B cell (primary cell): ENCODE measurements around the gene BAHCC1. TPM values are rescaled to one million over a fixed set of nuclear protein-coding genes. Genes with fewer than 3 reads are reported as not detected.
A peak's percentile ranks its signal among the peaks of the same experiment; 100 is the strongest.

Source experiments
- ATAC-seq: fragments of 200-7000 bp; cut with Tn5 transposase; one replicate; pipeline ENCODE4 v1.10.0; 2021; ENCODE audit warnings: low read depth, mild to moderate bottlenecking, moderate number of reproducible peaks, moderate library complexity
- CTCF ChIA-PET: fragments of 350-600 bp; sonication (Branson Sonifier 250); formaldehyde crosslinking; loops from one replicate; lab custom pipeline; 2021; ENCODE audit warnings: antibody characterized with exemption, inconsistent platforms; lab: Charles Lee
- POLR2A ChIA-PET: fragments of 350-600 bp; sonication (Branson Sonifier 250); formaldehyde crosslinking; loops from one replicate; lab custom pipeline; 2021; ENCODE audit warnings: antibody characterized with exemption; lab: Charles Lee
- DNase-seq: peaks from one replicate; pipeline ENCODE4 v3.0.0; 2013
- H2AFZ ChIP-seq: 2 replicates; pipeline ENCODE4 v1.6.1; 2012; ENCODE audit warnings: mild to moderate bottlenecking, low read depth, low read length; ENCODE audit not compliant: insufficient read depth, poor library complexity, severe bottlenecking
- H3K27ac ChIP-seq, 2 donors: 1 replicate in 1 of 2; 2 replicates in 1 of 2; pipeline ENCODE4 v1.5.1; 2012 to 2013; ENCODE audit warnings: low read length in 2 of 2, mild to moderate bottlenecking in 2 of 2, moderate library complexity in 1 of 2
- H3K27me3 ChIP-seq, 4 experiments: fragments of 200-600 bp in 1 of 4; sonication (generic) in 1 of 4; replicated peaks in 1 of 4; 1 replicate in 2 of 4; 2 replicates in 2 of 4; pipeline versions ENCODE4 v1.6.1 to v1.7.0; 2013 to 2016; ENCODE audit warnings: low read length in 3 of 4, mild to moderate bottlenecking in 2 of 4, mixed read lengths in 1 of 4, moderate library complexity in 1 of 4; ENCODE audit not compliant: insufficient read depth in 4 of 4, control insufficient read depth in 3 of 4; ENCODE audit errors: control extremely low read depth in 1 of 4
- H3K36me3 ChIP-seq, 2 experiments: replicated peaks in 1 of 2; 1 replicate in 1 of 2; 2 replicates in 1 of 2; pipeline versions ENCODE4 v1.6.1 to v1.7.1; 2013; ENCODE audit warnings: low read length in 1 of 2; ENCODE audit not compliant: insufficient read depth in 2 of 2, control insufficient read depth in 1 of 2; ENCODE audit errors: control extremely low read depth in 1 of 2, extremely low read depth in 1 of 2
- H3K4me1 ChIP-seq, 2 donors: fragments of 200-600 bp in 1 of 2; sonication (generic) in 1 of 2; 1 replicate in 1 of 2; 2 replicates in 1 of 2; pipeline versions ENCODE4 v1.5.1 to v1.6.1; 2013 to 2017; ENCODE audit warnings: low read length in 2 of 2; ENCODE audit not compliant: control insufficient read depth in 2 of 2, insufficient read depth in 2 of 2
- H3K4me2 ChIP-seq: replicated peaks from 2 replicates; pipeline ENCODE3; 2012; ENCODE audit warnings: mild to moderate bottlenecking, low read depth, low read length; ENCODE audit not compliant: poor library complexity, severe bottlenecking
- H3K4me3 ChIP-seq, 5 experiments: fragments of 200-600 bp in 1 of 5; sonication (generic) in 1 of 5; 1 replicate in 3 of 5; 2 replicates in 2 of 5; pipeline versions ENCODE4 v1.5.1 to v1.7.0; 2011 to 2016; ENCODE audit warnings: low read length in 4 of 5, mild to moderate bottlenecking in 4 of 5, low read depth in 2 of 5, control low read depth in 1 of 5, moderate library complexity in 1 of 5; ENCODE audit not compliant: insufficient read depth in 1 of 5; ENCODE audit errors: control extremely low read depth in 1 of 5, extremely low read depth in 1 of 5
- H3K79me2 ChIP-seq: fragments of 200-600 bp; sonication (generic); one replicate; pipeline ENCODE4 v1.6.0; 2016; ENCODE audit warnings: low read length; ENCODE audit not compliant: control insufficient read depth, insufficient read depth
- H3K9ac ChIP-seq: fragments of 200-600 bp; sonication (generic); 2 replicates; pipeline ENCODE4 v1.6.1; 2017; ENCODE audit warnings: mild to moderate bottlenecking, low read length, moderate library complexity
- H3K9me3 ChIP-seq, 3 donors: one replicate each; pipeline versions ENCODE4 v1.6.1 to v1.7.1; 2013; ENCODE audit warnings: low read length in 2 of 3; ENCODE audit not compliant: control insufficient read depth in 2 of 3, insufficient read depth in 1 of 3; ENCODE audit errors: control extremely low read depth in 1 of 3
- H4K20me1 ChIP-seq: 2 replicates; pipeline ENCODE4 v1.6.0; 2012; ENCODE audit warnings: mild to moderate bottlenecking, low read length; ENCODE audit not compliant: insufficient read depth, control insufficient read depth, poor library complexity, severe bottlenecking
- H3K27ac Mint-ChIP-seq: one replicate; pipeline ENCODE4 v1.8.0; 2021; ENCODE audit warnings: mixed read lengths
- H3K27me3 Mint-ChIP-seq: one replicate; pipeline ENCODE4 v1.8.0; 2021; ENCODE audit warnings: mixed read lengths
- H3K4me1 Mint-ChIP-seq: one replicate; pipeline ENCODE4 v1.8.0; 2021; ENCODE audit warnings: mixed read lengths
- H3K4me3 Mint-ChIP-seq: one replicate; pipeline ENCODE4 v1.8.0; 2021; ENCODE audit warnings: mixed read lengths
- H3K9me3 Mint-ChIP-seq: one replicate; pipeline ENCODE4 v1.8.0; 2022; ENCODE audit warnings: mixed read lengths; ENCODE audit not compliant: insufficient read depth
- EZH2 ChIP-seq: IDR thresholded peaks from 2 replicates; pipeline ENCODE4 v1.6.1; 2012; ENCODE audit warnings: borderline replicate concordance, low read depth, mild to moderate bottlenecking, moderate library complexity, low read length; ENCODE audit not compliant: insufficient read depth, poor library complexity, severe bottlenecking
- WGBS: methylation state at CpG from one replicate; pipeline ENCODE4 v1.1.5; 2013; ENCODE audit warnings: missing lambda C conversion rate; ENCODE audit not compliant: insufficient coverage; 5-methylcytosine and 5-hydroxymethylcytosine counted together
- intact Hi-C: fragments of 100-400 bp; cut with micrococcal nuclease; formaldehyde crosslinking; loops from one replicate; pipeline ENCODE4 v1.10.0; 2022
- polyA plus RNA-seq: library from polyadenylated mRNA; depleted of rRNA; stranded (reverse); fragments of >200 nt; gene quantifications from 2 replicates; pipeline ENCODE4 v1.2.3, GENCODE V29; 2012
- total RNA-seq, 2 donors: library from RNA; stranded (reverse); fragments of 120-200 nt in 1 of 2; gene quantifications; 1 replicate in 1 of 2; 2 replicates in 1 of 2; pipeline versions ENCODE4 v1.2.3 to v1.2.4, GENCODE V29; 2013 to 2022
- TF ChIP-seq, protein P1 (sequence below): fragments of 200-600 bp; IDR thresholded peaks from one replicate; pipeline ENCODE4 v1.8.0; 2022; ENCODE audit warnings: antibody characterized with exemption, mild to moderate bottlenecking

The BAHCC1 gene
- total and polyA plus RNA-seq, 2 donors (not counting 1 experiment from before 2014, with no cell fraction given) = 0.12 to 0.48 TPM

DNA sequence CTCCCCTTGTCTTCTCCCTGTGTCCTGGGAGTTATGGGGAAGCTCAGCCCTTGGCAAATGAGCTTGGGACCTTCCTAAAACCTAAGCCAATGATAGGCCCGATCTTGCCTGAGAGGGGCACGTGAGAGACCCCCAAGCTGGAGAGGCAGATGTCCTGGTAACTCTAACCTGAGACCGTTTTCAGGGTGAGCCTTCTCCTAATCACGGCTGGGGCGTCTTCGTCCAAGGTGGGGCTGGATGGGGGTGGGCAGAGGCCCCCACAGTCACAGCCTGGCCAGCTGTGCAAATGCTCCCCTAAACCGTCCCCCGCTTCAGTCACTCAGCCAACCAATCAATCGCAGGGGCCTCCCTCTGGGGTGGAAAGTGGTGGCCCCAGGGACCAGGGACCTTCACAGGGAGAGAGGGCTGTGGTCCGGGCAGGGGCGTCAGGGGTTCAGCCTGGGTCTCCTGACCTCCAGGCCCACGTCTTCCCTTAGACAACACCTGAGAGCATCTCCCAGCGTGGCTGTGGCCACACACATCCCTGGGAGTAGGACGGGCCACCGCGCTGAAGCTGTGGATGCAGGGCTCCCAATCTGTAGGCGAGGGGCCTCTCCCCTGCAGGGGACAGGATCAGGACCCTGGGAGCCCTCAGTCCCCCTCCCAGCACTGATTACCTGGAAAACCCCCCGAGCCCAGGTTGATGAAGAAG is 86.7 kb downstream of the BAHCC1 start:
- Mint-ChIP-seq H3K4me1 (peaks cover 26% of the 10 kb centered on the region), H3K27ac (peak overlapping the region; percentile 85), H3K27me3 (peaks cover 13% of the 10 kb centered on the region), H3K9me3 (no peaks in the 10 kb centered on the region), H3K4me3 (peak overlapping the region; percentile 82)
- ATAC-seq (no peak), DNase-seq (peak; percentile 42)
- ChIA-PET CTCF (interaction anchor here (1.6 to 4.7 kb wide), 3 partner anchors 29 to 228 kb away, joined by 5 to 58 read pairs (median 44); no protein-coding TSS in a partner anchor), POLR2A (interaction anchor here (0.6 to 1.0 kb wide), 2 partner anchors 187 to 1685 kb away, joined by 3 read pairs; partner anchors contain the start of genes CBX8 and SLC38A10)
- Histone ChIP-seq H3K27ac (peak overlapping the region in 1 of 2 donors; percentile 7), H2AFZ (peak overlapping the region; percentile 58), H3K36me3 (no peaks in the 10 kb centered on the region), H3K27me3 (peaks cover 0 to 24% (median 12%) of the 10 kb centered on the region in 4 experiments), H3K79me2 (no peaks in the 10 kb centered on the region), H3K9ac (peak overlapping the region; percentile 45), H3K4me2 (peak overlapping the region; percentile 100), H4K20me1 (no peaks in the 10 kb centered on the region), H3K4me1 (peaks cover 38 to 40% of the 10 kb centered on the region in 2 donors), H3K9me3 (peaks cover 0 to 16% (median 0%) of the 10 kb centered on the region in 3 donors), H3K4me3 (peak overlapping the region; percentile 27 to 58 (median 49))
- intact Hi-C loops = loop anchor here (10.0 kb wide), 1 partner anchor 123 kb away; no protein-coding TSS in a partner anchor
- no peak for TF ChIP-seq EZH2
- TF ChIP-seq, protein P1, sequence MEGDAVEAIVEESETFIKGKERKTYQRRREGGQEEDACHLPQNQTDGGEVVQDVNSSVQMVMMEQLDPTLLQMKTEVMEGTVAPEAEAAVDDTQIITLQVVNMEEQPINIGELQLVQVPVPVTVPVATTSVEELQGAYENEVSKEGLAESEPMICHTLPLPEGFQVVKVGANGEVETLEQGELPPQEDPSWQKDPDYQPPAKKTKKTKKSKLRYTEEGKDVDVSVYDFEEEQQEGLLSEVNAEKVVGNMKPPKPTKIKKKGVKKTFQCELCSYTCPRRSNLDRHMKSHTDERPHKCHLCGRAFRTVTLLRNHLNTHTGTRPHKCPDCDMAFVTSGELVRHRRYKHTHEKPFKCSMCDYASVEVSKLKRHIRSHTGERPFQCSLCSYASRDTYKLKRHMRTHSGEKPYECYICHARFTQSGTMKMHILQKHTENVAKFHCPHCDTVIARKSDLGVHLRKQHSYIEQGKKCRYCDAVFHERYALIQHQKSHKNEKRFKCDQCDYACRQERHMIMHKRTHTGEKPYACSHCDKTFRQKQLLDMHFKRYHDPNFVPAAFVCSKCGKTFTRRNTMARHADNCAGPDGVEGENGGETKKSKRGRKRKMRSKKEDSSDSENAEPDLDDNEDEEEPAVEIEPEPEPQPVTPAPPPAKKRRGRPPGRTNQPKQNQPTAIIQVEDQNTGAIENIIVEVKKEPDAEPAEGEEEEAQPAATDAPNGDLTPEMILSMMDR = no peak
- 53% methylated on average over 7 of the region's 18 CpGs for WGBS
